Measurements from ENCODE around the gene ACSM2A. TPM values are rescaled to one million over a fixed set of nuclear protein-coding genes. Genes with fewer than 3 reads are reported as not detected.

ACSM2A gene, protein sequence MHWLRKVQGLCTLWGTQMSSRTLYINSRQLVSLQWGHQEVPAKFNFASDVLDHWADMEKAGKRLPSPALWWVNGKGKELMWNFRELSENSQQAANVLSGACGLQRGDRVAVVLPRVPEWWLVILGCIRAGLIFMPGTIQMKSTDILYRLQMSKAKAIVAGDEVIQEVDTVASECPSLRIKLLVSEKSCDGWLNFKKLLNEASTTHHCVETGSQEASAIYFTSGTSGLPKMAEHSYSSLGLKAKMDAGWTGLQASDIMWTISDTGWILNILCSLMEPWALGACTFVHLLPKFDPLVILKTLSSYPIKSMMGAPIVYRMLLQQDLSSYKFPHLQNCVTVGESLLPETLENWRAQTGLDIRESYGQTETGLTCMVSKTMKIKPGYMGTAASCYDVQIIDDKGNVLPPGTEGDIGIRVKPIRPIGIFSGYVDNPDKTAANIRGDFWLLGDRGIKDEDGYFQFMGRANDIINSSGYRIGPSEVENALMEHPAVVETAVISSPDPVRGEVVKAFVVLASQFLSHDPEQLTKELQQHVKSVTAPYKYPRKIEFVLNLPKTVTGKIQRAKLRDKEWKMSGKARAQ
- total RNA-seq = not detected

DNA sequence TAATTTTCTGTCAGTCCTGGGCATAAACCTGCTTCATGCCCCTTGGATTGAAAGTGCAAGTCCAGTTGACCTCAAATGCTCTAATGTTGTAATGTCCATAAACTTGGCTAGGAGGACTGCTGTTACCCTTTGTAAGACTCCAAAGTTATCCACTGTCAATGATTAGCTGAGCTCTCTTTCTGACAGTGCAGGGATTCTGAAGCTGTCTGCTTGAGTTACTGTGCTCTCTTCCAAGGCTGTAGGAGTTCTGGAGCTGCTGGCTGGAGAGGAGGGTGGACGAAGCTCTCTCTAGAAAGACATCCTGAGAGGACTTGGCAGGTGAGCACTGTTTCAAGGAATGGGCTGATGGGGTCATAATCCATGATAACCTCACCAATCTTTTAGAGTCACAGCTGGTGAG, at the start of gene ACSM2A:
ACSM2A (plus strand) TSS at position 158 of the 400 bp plus-strand sequence. CDS start 8,594 bp downstream, outside the sequence.

DNA sequence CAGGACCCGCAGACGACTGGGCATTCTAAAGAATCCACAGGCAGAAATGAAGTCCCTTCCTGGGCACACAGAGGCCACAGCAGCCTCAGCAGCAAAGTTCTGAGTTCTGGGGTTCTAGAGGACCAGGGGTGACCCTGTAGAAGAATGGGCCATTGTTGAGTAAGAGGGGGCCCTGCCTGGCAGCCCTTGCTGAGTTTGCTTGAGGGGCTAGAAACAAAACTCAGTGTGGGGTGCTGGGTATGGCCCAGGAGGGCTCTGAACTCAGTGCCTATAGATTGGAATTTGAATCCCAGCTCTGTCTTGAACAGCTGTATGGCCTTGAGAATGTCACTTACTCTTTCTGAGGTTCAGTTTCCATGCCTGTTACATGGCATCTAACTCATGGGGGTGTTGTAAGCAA, 46.7 kb upstream of the ACSM2A start, which contains the start of gene PDILT:
PDILT (minus strand) TSS at position 101 of the 400 bp plus-strand sequence. CDS start 5,437 bp downstream, outside the sequence.

DNA sequence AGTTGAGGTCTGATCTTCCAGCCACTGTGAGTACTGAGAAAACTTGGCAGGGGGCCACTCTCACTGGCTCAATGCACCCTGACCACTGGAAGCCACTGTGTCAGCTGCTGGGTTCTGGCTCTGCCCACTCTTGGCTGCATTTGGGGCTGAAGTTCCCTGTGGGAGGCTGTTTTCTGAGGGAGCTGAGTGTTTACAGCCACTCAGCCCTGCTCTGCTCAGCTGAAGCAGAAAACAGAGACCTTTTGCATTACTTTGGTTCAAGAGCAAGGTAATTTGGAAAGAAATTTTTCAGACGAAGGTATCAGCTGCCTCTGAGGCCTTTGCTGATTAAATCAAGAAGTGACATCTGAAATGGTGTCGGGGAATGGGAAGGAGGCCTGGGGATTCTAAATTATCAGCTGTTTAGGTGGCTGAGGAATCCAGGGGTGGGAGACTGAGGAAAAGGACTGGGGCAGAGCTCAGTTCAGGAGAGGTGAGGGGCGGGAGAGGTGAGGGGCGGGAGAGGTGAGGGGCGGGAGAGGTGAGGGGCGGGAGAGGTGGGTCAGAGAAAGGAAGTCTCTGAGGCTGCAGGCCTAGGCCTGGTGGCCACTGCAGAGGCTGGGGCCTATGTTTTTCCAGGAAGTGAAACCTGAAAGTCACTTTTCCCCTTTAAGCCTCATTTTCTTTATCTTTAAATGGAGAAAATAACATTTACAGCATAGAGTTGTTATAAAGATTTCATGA, 41.8 kb upstream of the ACSM2A start, which contains the start of gene ACSM5:
ACSM5 (plus strand) TSS at position 137 of the 723 bp plus-strand sequence. CDS start 1,951 bp downstream, outside the sequence.

Other genes starting within 250 kb of the ACSM2A start
- gene GP2, start 124.0 kb upstream of the ACSM2A start, total RNA-seq = not detected
- 0.23 TPM for gene UMOD, start 98.8 kb upstream of the ACSM2A start, total RNA-seq
- not detected for gene PDILT, start 46.8 kb upstream of the ACSM2A start, total RNA-seq
- 1.8 TPM for gene ACSM5, start 42.0 kb upstream of the ACSM2A start, total RNA-seq
- 1.2 TPM for gene ACSM2B, start 124.8 kb downstream of the ACSM2A start, total RNA-seq
- not detected for gene ACSM1, start 246.2 kb downstream of the ACSM2A start, total RNA-seq